ENCODE measurements around the gene CSGALNACT2.

DNA sequence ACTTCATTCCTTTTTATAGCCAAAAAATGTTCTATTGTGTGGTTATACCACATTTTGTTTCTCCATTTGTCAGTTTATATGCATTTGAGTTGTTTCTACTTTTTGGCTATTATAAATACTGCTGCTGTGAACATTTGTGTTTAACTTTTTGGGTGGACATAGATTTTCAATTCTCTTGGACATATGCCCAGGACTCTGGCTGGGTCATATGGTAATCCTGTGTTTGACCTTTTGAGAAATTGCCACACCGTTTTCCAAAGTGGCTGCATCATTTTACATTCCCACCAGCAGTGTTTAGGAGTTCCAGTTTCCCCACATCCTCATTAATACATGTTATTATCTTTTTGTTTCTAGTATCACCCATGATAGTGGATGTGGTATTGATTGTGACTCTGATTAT lies 39.4 kb downstream of the CSGALNACT2 start:
- TF ChIP-seq RBFOX2 (IDR thresholded peaks at IDR 0.05; ENCODE audit: low read depth, low read length) (no peak), ZNF281 (CRISPR knock-in tag; IDR thresholded peaks at IDR 0.05; ENCODE audit: borderline replicate concordance) (no peak), ZNF766 (CRISPR knock-in tag; IDR thresholded peaks at IDR 0.05; ENCODE audit: borderline replicate concordance) (no peak), ZNF136 (CRISPR knock-in tag; IDR thresholded peaks at IDR 0.05; ENCODE audit: low read depth) (no peak), POLR2A (IDR thresholded peaks at IDR 0.05; ENCODE audit: insufficient read depth in 1 of 2, low read depth in 2 of 2, low read length in 2 of 2) (no peak), HBP1 (CRISPR knock-in tag; IDR thresholded peaks at IDR 0.05; ENCODE audit: low read depth) (no peak), CTCF (CRISPR knock-in tag; IDR thresholded peaks at IDR 0.05) (no peak), U2AF2 (IDR thresholded peaks at IDR 0.05; ENCODE audit: low read depth, low read length) (no peak), PHB2 (IDR thresholded peaks at IDR 0.05; ENCODE audit: partially characterized antibody) (no peak), ZNF710 (CRISPR knock-in tag; IDR thresholded peaks at IDR 0.05; ENCODE audit: borderline replicate concordance) (no peak)

All from HepG2 (cell line).